GM19324 (cell line): ENCODE measurements around the gene EEF1A1.
A peak's percentile ranks its signal among the peaks of the same experiment; 100 is the strongest.
"Not testable (repeated sequence)": the region's sequence is repeated elsewhere in the genome, so short reads cannot be mapped to it uniquely, and the experiment has no call there.

ENCODE experiments used
- ATAC-seq: cut with Tn5 transposase; IDR thresholded peaks from one replicate; pipeline ENCODE4 v1.9.1; 2021; ENCODE audit warnings: mild to moderate bottlenecking, moderate library complexity; ENCODE audit not compliant: unreplicated experiment, low FRiP score

Gene EEF1A1

DNA sequence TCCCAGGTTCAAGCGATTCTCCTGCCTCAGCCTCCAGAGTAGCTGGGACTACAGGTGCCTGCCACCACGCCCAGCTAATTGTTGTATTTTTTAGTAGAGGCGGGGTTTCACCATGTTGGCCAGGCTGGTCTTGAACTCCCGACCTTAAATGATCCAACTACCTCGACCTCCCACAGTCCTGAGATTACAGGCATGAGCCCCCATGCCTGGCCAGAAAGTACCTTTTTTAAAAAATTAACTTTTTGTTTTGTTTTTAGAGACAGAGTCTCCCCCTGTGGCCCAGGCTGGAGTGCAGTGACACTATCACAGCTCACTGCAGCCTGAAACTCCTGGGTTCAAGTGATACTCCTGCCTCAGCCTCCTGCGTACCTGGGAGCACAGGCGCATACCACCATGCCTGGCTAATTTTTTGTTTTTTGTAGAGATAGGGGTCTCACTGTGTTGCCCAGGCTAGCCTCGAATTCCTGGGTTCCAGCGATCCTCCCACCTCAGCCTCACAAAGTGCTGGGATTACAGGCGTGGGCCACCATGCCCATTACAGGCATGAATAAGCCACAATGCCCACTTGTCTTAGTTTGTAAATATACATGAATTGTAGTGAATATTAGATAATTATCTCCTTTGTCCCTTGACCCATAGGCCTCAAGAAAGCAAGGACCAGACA is 17.4 kb upstream of the EEF1A1 start:
- ATAC-seq = no peak

- ATAC-seq = no peak
These were observed 16.8 kb upstream of the EEF1A1 start for GRCh38 chr6:73537677-73538076.

DNA sequence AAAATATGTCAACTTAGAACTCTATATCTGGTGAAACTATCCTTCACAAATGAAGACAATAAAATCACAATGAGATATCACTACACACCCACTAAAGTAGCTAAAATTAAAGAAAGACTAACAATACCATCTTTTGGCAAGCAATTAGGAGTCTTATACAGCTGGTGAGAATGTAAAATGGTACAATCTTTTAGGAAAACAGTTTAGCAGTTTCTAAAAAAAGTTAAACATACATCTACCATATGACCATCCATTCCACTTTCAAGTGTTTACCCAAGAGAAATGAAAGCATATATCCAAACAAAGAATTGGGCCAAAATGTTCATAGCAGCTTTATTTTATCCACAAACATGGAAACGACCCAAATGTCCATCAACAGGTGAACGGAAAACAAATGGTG is 13.8 kb upstream of the EEF1A1 start:
- no peak for ATAC-seq

GRCh38 chr6:73532293-73532692 is 11.5 kb upstream of the EEF1A1 start:
- no peak for ATAC-seq

- no peak for ATAC-seq
These were observed 8.1 kb upstream of the EEF1A1 start for GRCh38 chr6:73528897-73529296.

- no peak for ATAC-seq
These were observed 4.9 kb upstream of the EEF1A1 start for GRCh38 chr6:73525546-73526330.

DNA sequence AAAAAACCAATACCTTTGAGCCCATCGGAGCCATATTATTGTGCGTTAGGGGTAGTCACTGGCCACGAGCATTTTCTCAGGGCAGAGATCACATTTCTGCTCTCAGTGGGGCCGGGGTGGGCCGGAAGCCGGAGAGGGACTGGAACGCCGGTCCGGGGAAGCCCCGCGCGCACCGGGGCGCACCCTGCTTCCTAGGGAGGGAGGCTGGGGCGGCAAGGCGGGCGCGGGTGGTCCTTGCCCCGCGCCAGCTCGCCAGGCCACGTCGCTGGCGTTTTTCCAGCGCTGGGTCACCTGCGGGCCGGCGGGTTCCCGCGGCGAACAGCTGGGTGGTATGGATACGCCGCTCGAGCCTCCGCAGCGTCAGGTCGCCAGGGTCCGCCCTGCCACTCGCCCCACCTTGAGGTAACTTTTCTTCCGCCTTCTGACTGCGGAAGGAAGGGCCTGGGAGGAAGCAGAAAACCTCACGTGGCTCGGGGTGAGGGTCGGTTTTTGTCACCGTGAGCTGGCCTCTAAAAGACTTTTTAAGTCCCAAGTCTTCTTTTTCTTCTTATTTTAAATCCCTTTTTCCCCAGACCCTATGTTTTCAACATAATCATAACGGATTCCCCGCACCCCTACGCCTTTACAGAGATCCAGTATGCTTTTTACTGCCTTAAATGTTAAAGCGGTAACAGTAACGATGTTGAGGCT is 2.7 kb upstream of the EEF1A1 start:
- peak; percentile 49 for ATAC-seq

DNA sequence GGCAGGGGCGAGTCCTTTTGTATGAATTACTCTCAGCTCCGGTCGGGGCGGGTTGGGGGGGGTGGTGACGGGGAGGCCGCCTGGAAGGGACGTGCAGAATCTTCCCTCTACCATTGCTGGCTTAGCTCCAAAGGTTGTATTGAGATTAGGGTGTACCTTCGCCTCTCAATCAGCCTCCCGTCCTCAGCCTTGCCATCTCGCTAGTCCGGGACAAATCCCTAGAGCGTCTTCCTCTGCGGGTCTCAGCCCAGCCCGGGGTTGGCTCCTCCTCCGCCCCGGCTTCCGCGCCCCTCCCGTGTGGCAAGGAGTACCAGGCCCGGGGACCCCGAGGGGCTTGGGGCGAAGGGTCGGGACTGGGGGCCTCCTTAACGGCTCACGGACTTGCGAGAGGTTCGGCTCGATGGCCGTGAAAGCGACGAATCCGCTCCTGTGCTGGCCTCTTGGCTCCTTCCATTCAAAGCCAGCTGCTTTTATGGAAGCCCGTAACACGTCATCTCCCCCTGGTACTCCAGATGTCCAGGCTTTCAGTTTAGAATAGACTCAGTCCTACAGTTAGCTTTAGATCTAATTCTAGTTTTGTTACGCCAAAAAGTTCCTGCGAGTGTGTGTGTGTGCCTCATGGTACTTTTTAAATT is 636 bp upstream of the EEF1A1 start:
- ATAC-seq = peak; percentile 42

GRCh38 chr6:73519926-73520687 is 725 bp downstream of the EEF1A1 start:
- ATAC-seq = no peak

DNA sequence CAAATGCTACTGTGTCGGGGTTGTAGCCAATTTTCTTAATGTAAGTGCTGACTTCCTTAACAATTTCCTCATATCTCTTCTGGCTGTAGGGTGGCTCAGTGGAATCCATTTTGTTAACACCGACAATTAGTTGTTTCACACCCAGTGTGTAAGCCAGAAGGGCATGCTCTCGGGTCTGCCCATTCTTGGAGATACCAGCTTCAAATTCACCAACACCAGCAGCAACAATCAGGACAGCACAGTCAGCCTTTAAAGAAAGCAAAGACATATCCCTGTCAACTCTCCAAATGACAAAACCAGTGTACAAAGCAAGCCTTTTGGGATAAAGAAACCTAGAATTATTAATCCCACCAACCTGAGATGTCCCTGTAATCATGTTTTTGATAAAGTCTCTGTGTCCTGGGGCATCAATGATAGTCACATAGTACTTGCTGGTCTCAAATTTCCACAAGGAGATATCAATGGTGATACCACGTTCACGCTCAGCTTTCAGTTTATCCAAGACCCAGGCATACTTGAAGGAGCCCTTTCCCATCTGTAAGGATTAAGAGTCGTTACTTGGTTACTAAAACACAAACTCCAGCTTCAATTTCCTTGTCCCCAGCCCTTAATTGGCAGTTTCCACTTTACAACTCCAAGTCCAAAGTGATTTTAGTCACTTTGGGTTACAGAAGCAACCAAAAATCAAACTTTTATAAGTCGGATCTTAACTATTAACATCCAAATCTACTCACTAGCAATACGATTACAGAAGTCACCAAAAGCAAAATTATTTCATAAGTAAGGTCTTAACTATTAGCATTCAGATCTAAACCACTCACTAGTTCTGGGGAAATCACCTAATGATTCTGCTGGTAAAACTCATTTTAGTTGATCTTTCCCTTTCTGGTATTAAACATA is 1.6 kb downstream of the EEF1A1 start:
- ATAC-seq = not testable (repeated sequence)

DNA sequence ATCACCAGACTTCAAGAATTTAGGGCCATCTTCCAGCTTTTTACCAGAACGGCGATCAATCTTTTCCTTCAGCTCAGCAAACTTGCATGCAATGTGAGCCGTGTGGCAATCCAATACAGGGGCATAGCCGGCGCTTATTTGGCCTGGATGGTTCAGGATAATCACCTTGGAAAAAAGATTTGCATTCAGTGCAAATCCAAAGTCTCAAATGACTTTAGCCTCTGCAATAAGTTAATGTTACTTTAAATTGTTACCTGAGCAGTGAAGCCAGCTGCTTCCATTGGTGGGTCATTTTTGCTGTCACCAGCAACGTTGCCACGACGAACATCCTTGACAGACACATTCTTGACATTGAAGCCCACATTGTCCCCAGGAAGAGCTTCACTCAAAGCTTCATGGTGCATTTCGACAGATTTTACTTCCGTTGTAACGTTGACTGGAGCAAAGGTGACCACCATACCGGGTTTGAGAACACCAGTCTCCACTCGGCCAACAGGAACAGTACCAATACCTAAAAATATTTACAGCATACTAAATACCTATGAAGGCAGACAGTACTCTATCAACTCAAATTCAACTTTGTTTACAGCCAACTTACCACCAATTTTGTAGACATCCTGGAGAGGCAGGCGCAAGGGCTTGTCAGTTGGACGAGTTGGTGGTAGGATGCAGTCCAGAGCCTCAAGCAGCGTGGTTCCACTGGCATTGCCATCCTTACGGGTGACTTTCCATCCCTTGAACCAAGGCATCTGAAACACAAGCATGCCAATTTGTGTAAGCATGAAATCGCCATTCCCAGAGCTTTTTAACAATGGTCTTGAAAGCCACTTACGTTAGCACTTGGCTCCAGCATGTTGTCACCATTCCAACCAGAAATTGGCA is 2.5 kb downstream of the EEF1A1 start:
- not testable (repeated sequence) for ATAC-seq

GRCh38 chr6:73516514-73517489 is 4.0 kb downstream of the EEF1A1 start:
- ATAC-seq = no peak

DNA sequence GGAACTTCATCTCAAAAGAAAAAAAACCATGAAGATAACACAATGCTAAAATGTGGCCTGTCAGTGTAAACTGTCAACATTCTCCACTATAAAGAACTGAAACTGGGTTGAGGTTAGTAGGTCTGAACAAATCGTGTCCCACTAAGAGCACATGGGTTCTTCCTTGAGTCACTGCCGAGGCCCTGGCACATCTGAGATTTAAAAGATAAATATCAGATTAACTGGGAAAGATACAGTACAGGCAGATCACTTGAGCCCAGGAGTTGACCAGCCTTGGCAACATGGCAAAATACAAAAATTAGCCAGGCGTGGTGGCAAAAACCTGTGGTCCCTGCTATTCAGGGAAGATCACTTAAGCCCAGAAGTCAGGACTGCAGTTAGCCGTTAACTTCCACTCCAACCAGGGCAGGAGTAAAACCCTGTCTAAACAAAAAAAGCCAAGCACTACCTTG is 5.6 kb downstream of the EEF1A1 start:
- ATAC-seq = peak; percentile 29

- ATAC-seq = no peak
These were observed 6.1 kb downstream of the EEF1A1 start for GRCh38 chr6:73514746-73515110.

GRCh38 chr6:73513496-73513854 is 7.4 kb downstream of the EEF1A1 start:
- ATAC-seq = no peak

DNA sequence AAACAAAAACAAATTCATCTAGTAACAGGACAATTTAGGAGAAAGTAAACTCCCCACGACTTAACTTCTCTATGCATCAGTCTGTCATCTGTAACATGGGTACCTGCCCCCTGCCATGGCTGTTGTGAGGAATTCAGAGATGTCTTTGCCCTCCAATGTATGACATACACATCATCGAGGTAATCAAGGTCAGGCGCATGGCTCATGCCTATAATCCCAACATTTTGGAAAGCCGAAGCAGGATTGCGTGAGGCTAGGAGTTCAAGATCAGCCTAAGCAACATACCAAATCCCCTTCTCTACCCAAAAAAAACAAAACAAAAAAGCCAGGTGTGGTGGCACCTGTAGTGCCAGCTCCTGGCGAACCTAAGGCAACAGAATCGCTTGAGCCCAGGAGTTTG is 9.0 kb downstream of the EEF1A1 start:
- ATAC-seq = no peak

GRCh38 chr6:73509851-73510250 is 11.0 kb downstream of the EEF1A1 start:
- ATAC-seq = no peak
